Stimulated activated CD4-positive, alpha-beta T cell treated with anti-CD3 and anti-CD28 coated beads, Interleukin-12 subunit alpha, Interleukin-12 subunit beta, amount 100 ng/mL, for 48 hours (primary cell): ENCODE results near the gene TMEM59L.

Source experiments
- DNase-seq, 3 donors: peaks; one replicate each; pipeline ENCODE4 v3.0.0-alpha.2; 2020; ENCODE audit warnings: low read depth in 2 of 3, low spot score in 1 of 3

The TMEM59L gene

GRCh38 chr19:18636969-18637629 is 24.4 kb downstream of the TMEM59L start, which contains the start of gene KLHL26:
Gene KLHL26, plus strand, starts transcription at chr19:18637028. Its CDS starts 27 bp downstream, at chr19:18637055.
- DNase-seq, result no peak

GRCh38 chr19:18637673-18638630 is 25.3 kb downstream of the TMEM59L start:
- no peak for DNase-seq

GRCh38 chr19:18639706-18640243 is 27.1 kb downstream of the TMEM59L start:
- DNase-seq, result no peak

GRCh38 chr19:18644196-18645034 is 31.7 kb downstream of the TMEM59L start:
- no peak for DNase-seq

GRCh38 chr19:18645035-18645511 is 32.4 kb downstream of the TMEM59L start:
- no peak for DNase-seq

GRCh38 chr19:18646535-18647370 is 34.1 kb downstream of the TMEM59L start:
- no peak for DNase-seq

GRCh38 chr19:18647371-18647767 is 34.7 kb downstream of the TMEM59L start:
- DNase-seq, result no peak

GRCh38 chr19:18647807-18648206 is 35.1 kb downstream of the TMEM59L start:
- DNase-seq, result no peak

GRCh38 chr19:18648973-18649315 is 36.3 kb downstream of the TMEM59L start:
- DNase-seq, result no peak

- DNase-seq, result no peak
These were observed 36.8 kb downstream of the TMEM59L start for GRCh38 chr19:18649371-18650020.

GRCh38 chr19:18650021-18650390 is 37.3 kb downstream of the TMEM59L start:
- no peak for DNase-seq

GRCh38 chr19:18650468-18651041 is 37.9 kb downstream of the TMEM59L start:
- no peak for DNase-seq

GRCh38 chr19:18651300-18651699 is 38.6 kb downstream of the TMEM59L start:
- DNase-seq, result no peak

GRCh38 chr19:18651733-18652132 is 39.1 kb downstream of the TMEM59L start:
- DNase-seq, result no peak

GRCh38 chr19:18653853-18654252 is 41.2 kb downstream of the TMEM59L start:
- no peak for DNase-seq

- no peak for DNase-seq
These were observed 41.8 kb downstream of the TMEM59L start for GRCh38 chr19:18654469-18654868.

GRCh38 chr19:18655173-18655844 is 42.6 kb downstream of the TMEM59L start:
- no peak for DNase-seq

- DNase-seq, result no peak
These were observed 43.8 kb downstream of the TMEM59L start for GRCh38 chr19:18656337-18657086.
